Mammary epithelial cell (primary cell): ENCODE measurements around the gene MCF2L.

ENCODE experiments used
- EZH2 ChIP-seq: IDR thresholded peaks from 2 replicates; pipeline ENCODE4 v1.6.1; 2012; ENCODE audit warnings: low read length, inconsistent platforms, borderline replicate concordance
- TF ChIP-seq, protein P1 (sequence below), 2 donors: IDR thresholded peaks in 1 of 2; conservative IDR thresholded peaks in 1 of 2; 2 replicates each; pipeline ENCODE4 v1.5.1; 2011 to 2012; ENCODE audit warnings: inconsistent platforms in 2 of 2, low read length in 2 of 2, mild to moderate bottlenecking in 2 of 2, control low read depth in 1 of 2, low read depth in 1 of 2; ENCODE audit not compliant: insufficient read depth in 1 of 2; ENCODE audit errors: extremely low read depth in 1 of 2

DNA sequence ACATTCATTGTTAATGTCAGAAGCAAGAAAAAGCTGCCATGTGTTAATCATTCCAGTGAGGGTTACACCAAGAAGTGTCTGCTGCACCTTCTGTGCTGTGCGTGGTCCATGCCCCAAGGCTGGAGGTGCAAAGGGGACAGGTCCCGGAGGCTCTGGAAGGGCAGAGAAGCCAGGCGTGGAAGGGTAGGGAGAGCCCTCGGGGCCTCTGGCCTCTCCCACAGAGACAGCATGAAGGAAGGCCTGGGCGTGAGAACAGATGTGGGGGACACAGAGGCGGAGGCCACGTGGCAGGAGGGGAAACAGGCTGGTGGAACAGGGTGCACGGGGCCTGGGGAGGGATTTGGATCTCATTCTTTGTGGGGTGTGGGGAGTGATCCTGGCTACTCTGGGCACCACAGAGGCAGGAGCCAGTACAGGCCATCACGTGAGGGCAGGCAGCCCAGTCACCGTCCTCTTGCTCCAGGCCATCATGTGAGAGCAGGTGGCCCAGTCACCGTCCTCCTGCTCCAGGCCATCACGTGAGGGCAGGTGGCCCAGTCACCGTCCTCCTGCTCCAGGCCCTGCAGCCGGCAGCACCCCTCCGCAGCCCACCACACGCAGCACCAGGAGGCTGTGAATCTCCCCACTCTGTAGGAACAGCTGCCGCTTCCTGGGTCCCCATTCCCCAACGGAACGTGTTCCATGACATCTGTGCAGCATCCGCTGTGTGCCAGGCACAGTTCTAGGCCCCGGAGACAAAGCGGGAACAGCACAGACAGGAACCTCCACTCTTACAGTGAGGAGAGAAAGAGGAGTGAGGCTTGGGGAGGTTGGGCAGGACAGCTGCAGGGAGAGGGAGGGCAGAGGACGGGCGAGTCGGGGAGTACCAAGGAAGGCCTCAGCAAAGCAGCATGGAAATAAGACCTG lies 126.4 kb downstream of the MCF2L start:
- TF ChIP-seq, protein P1, sequence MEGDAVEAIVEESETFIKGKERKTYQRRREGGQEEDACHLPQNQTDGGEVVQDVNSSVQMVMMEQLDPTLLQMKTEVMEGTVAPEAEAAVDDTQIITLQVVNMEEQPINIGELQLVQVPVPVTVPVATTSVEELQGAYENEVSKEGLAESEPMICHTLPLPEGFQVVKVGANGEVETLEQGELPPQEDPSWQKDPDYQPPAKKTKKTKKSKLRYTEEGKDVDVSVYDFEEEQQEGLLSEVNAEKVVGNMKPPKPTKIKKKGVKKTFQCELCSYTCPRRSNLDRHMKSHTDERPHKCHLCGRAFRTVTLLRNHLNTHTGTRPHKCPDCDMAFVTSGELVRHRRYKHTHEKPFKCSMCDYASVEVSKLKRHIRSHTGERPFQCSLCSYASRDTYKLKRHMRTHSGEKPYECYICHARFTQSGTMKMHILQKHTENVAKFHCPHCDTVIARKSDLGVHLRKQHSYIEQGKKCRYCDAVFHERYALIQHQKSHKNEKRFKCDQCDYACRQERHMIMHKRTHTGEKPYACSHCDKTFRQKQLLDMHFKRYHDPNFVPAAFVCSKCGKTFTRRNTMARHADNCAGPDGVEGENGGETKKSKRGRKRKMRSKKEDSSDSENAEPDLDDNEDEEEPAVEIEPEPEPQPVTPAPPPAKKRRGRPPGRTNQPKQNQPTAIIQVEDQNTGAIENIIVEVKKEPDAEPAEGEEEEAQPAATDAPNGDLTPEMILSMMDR (conservative IDR thresholded peaks at IDR 0.05 in 1 of 2, IDR thresholded peaks at IDR 0.05 in 1 of 2; ENCODE audit: extremely low read depth in 1 of 2, insufficient read depth in 1 of 2, low read depth in 1 of 2, low read length in 2 of 2) = no peak
- TF ChIP-seq EZH2 = no peak
